Fibroblast of the aortic adventitia (primary cell): ENCODE measurements around the gene ELMOD1. TPM values are rescaled to one million over a fixed set of nuclear protein-coding genes. Genes with fewer than 3 reads are reported as not detected.

Experiments used
- DNase-seq: peaks from one replicate; pipeline ENCODE4 v3.0.0-alpha.2; 2010; ENCODE audit warnings: low read depth
- H3K4me3 ChIP-seq: 2 replicates; pipeline ENCODE4 v1.5.1; 2011; ENCODE audit warnings: low read depth, mild to moderate bottlenecking, control low read depth, low read length, moderate library complexity
- CTCF ChIP-seq: IDR thresholded peaks from 2 replicates; pipeline ENCODE4 v1.5.1; 2011; ENCODE audit warnings: mild to moderate bottlenecking, low read length, control low read depth, inconsistent platforms; ENCODE audit not compliant: insufficient read depth
- total RNA-seq: library from RNA; depleted of rRNA; stranded (reverse); fragments of >200 nt; gene quantifications from 2 replicates; pipeline ENCODE4 v1.2.3, GENCODE V29; 2012; ENCODE audit warnings: low replicate concordance

Gene ELMOD1
- total RNA-seq, 1 donor = 0.36 TPM

GRCh38 chr11:107631931-107632330, 41.0 kb downstream of the ELMOD1 start:
- TF ChIP-seq CTCF = no peak
- no peak overlapping the region for H3K4me3 ChIP-seq
- no peak for DNase-seq

GRCh38 chr11:107646783-107647182, 55.8 kb downstream of the ELMOD1 start:
- H3K4me3 ChIP-seq = no peak overlapping the region
- no peak for TF ChIP-seq CTCF

DNA sequence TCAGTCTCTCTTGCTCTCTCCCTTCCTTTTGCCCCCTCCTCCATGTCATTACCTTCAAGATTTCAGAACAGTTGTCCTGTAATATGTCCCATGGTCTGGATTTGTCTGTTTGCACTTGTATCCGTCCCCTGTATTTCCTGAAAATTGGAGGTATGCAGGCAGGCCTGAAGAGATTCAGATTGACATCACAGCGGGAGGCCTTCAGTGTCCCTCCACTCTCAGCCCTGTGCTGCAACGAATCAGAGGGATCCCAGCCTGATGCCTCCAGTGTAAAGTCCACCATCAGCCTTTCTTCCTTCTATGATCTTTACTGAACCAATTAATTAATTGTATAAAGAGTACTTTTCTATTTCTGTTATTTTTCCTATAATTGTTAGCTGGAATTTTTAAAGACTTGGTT, 57.3 kb downstream of the ELMOD1 start:
- TF ChIP-seq CTCF = no peak
- no peak for DNase-seq
- H3K4me3 ChIP-seq = no peak overlapping the region

More at GRCh38 chr11:107646783-107647182, 55.8 kb downstream of the ELMOD1 start:
- no peak for DNase-seq

DNA sequence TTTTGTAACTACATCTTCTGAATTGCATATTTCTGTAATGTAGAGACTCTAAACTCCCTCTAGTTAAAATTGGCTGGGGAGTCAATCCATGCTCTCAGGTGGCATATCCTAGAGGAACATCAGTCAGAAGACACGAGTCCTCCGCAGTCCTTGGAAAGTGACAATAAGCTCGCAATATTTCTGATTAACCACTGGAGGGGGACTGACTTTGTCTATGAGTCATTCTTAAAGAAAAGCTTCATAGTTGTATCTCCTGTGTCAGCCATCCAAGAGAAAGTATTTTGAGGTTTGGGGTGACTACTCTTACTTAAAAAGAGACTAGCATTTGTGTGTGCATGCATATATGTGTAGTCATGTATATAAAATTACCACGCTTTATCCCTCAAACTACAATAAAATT, 60.7 kb downstream of the ELMOD1 start:
- no peak for DNase-seq
- H3K4me3 ChIP-seq = no peak overlapping the region
- no peak for TF ChIP-seq CTCF

- no peak overlapping the region for H3K4me3 ChIP-seq
- no peak for TF ChIP-seq CTCF
- DNase-seq = peak; percentile 2
Observed at GRCh38 chr11:107653076-107653475, 62.1 kb downstream of the ELMOD1 start.

DNA sequence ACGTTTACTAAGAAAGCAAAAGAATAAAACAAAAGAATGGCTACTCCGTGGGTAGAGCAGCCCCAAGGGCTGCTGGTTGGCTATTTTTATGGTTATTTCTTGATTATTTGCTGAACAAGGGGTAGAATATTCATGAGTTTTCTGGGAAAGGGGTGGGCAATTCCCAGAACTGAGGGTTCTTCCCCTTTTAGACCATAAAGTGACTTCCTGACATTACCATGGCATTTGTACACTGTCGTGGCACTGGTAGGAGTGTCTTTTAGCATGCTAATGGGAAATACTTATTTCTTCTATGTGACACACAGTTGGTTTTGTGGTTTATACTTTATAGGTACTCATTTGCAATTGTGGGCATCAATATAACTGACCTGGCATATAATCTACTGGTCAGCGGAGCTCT, 64.7 kb downstream of the ELMOD1 start:
- H3K4me3 ChIP-seq = no peak overlapping the region
- TF ChIP-seq CTCF = no peak
- DNase-seq = no peak

- no peak for DNase-seq
- TF ChIP-seq CTCF = no peak
- no peak overlapping the region for H3K4me3 ChIP-seq
Observed at GRCh38 chr11:107659310-107659709, 68.4 kb downstream of the ELMOD1 start.
